BJ (cell line): Measurements from ENCODE around the gene KATNAL2. TPM values are rescaled to one million over a fixed set of nuclear protein-coding genes. Genes with fewer than 3 reads are reported as not detected.

Experiments used
- CTCF ChIA-PET: fragments of 350-600 bp; formaldehyde crosslinking; extraction: SDS; loops from one replicate; lab custom pipeline; 2021; ENCODE audit warnings: antibody characterized with exemption, inconsistent platforms; lab: Yijun Ruan, JAX
- POLR2A ChIA-PET: fragments of 300-600 bp; sonication (Branson Sonifier 250); formaldehyde crosslinking; extraction: SDS; loops from one replicate; lab custom pipeline; 2021; ENCODE audit warnings: antibody characterized with exemption; lab: Charles Lee
- DNase-seq: peaks from one replicate; pipeline ENCODE4 v3.0.0-alpha.2; 2011; ENCODE audit warnings: low read depth
- H3K27me3 ChIP-seq: 2 replicates; pipeline ENCODE4 v1.6.0; 2011; ENCODE audit warnings: low read length; ENCODE audit not compliant: control insufficient read depth, insufficient read depth
- H3K36me3 ChIP-seq: 2 replicates; pipeline ENCODE4 v1.5.1; 2011; ENCODE audit warnings: low read length; ENCODE audit not compliant: control insufficient read depth, insufficient read depth
- H3K4me3 ChIP-seq: 2 replicates; pipeline ENCODE4 v1.5.1; 2011; ENCODE audit warnings: low read depth, mild to moderate bottlenecking, control low read depth, low read length
- polyA minus RNA-seq: library from RNA; depleted of rRNA, polyadenylated mRNA; stranded (reverse); fragments of >200 nt; gene quantifications from 2 replicates; pipeline ENCODE4 v1.2.3, GENCODE V29; 2011; rRNA and poly(A)+ RNA removed
- polyA plus RNA-seq: library from polyadenylated mRNA; depleted of rRNA; stranded (reverse); fragments of >200 nt; gene quantifications from 2 replicates; pipeline ENCODE4 v1.2.3, GENCODE V29; 2011; rRNA removed
- TF ChIP-seq, protein P1 (sequence below): IDR thresholded peaks from 2 replicates; pipeline ENCODE4 v1.5.1; 2011; ENCODE audit warnings: low read depth, mild to moderate bottlenecking, control low read depth, inconsistent platforms, low read length, moderate library complexity; ENCODE audit not compliant: insufficient read depth

Gene KATNAL2
- 1.3 and 1.8 TPM in 2 replicates for polyA plus RNA-seq
- 2.4 and 2.7 TPM in 2 replicates for polyA minus RNA-seq

DNA sequence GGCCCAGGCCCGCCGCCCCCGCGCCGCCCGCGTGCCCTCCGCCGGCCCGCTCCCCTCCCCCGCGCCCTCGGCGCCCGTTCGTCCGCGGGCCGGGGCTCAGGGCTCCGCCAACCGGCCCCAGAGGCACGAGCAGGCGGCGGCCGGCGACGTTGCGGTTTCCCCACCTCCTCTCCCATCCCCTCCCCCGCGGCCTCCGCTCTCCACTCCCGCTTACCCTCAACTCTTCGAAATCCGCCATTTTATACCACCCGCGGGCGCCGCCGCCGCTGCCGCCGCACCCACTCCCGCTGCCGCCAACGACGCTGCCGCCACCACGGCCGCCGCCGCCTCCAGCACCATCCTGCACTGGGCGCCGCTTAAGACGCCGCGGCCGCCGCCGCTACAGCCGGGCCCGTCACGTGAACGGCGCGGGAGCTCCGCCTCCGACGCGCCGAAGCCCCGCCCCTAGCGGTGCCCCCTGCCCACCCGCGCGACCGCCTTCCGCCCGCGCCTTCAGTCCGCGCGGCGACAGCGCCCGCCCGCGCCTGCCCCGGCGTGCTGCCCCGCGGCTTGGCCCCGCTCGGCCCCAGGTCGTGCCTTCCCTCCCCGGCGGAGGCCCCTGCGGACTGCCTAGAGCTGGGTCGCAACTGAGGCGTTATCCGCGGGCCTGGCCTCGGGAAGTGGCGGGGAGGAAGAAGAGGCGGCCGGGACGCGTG lies at the start of gene KATNAL2, which contains the start of gene PIAS2:
Gene KATNAL2 (plus strand): TSS at position 495 of the 695 bp plus-strand sequence. CDS start 29,271 bp downstream, outside the sequence.
Gene PIAS2 (minus strand): TSS at position 400 of the 695 bp plus-strand sequence. CDS start 162 bp downstream, at position 238.
- no peaks in the 10 kb centered on the region for H3K27me3 ChIP-seq
- TF ChIP-seq, protein P1, sequence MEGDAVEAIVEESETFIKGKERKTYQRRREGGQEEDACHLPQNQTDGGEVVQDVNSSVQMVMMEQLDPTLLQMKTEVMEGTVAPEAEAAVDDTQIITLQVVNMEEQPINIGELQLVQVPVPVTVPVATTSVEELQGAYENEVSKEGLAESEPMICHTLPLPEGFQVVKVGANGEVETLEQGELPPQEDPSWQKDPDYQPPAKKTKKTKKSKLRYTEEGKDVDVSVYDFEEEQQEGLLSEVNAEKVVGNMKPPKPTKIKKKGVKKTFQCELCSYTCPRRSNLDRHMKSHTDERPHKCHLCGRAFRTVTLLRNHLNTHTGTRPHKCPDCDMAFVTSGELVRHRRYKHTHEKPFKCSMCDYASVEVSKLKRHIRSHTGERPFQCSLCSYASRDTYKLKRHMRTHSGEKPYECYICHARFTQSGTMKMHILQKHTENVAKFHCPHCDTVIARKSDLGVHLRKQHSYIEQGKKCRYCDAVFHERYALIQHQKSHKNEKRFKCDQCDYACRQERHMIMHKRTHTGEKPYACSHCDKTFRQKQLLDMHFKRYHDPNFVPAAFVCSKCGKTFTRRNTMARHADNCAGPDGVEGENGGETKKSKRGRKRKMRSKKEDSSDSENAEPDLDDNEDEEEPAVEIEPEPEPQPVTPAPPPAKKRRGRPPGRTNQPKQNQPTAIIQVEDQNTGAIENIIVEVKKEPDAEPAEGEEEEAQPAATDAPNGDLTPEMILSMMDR, result no peak
- ChIA-PET CTCF (interaction anchor here (0.6 kb wide), 1 partner anchor 34 kb away, joined by 3 read pairs; no protein-coding TSS in a partner anchor), POLR2A (interaction anchor here (0.8 kb wide), 1 partner anchor 232 kb away, joined by 3 read pairs; no protein-coding TSS in a partner anchor)
- H3K36me3 ChIP-seq, result no peaks in the 10 kb centered on the region
- DNase-seq, result no peak
- peak within 1 kb of the TSS; percentile 85 for H3K4me3 ChIP-seq

GRCh38 chr18:46868169-46868921 lies 49.1 kb upstream of the KATNAL2 start:
- Histone ChIP-seq H3K4me3 (no peak overlapping the region), H3K36me3 (no peaks in the 10 kb centered on the region), H3K27me3 (no peaks in the 10 kb centered on the region)
- CTCF ChIA-PET, result interaction anchor here (0.6 kb wide), 1 partner anchor 11 kb away, joined by 5 read pairs; no protein-coding TSS in a partner anchor
- DNase-seq, result no peak
- POLR2A ChIA-PET, result interaction anchor here (0.6 kb wide), 1 partner anchor 11 kb away, joined by 4 read pairs; no protein-coding TSS in a partner anchor
- TF ChIP-seq, protein P1, result no peak

DNA sequence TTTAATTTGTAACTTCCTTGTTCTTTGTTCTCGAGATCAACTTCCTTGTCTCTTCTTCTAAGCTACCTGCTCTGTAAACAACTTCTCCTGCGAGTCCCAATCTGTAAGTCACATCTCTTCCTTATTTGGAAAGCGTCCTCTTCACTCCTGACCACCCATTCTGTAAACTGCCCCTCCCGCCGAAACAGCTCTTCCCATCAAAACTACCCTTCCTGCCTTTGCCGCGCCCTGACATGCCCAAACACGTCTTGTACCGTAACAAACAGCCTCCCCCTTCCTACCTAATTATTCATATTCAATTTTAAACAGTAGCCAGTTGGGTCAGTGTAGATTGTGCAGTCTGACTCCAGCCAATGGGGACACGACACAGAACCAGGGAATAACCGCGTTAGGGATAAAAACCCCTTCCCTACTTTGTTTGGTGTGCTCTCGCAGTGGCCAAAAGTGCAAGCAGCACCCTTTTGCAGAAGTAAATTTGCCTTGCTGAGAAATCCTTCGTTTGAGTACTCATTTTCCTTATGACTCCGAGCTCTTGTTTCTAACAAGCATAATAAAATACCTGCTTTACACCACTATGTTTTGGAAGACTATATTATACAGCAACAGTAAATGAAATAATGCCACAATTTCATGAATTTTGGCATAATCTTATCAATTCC lies 39.9 kb upstream of the KATNAL2 start:
- Histone ChIP-seq H3K27me3 (no peaks in the 10 kb centered on the region), H3K36me3 (no peaks in the 10 kb centered on the region), H3K4me3 (no peak overlapping the region)
- POLR2A ChIA-PET, result no interaction called here
- CTCF ChIA-PET, result interaction anchor here (0.6 kb wide), 1 partner anchor 367 kb away, joined by 3 read pairs; no protein-coding TSS in a partner anchor
- TF ChIP-seq, protein P1, result no peak
- no peak for DNase-seq

- TF ChIP-seq, protein P1, result no peak
These were observed 34.2 kb upstream of the KATNAL2 start for GRCh38 chr18:46883180-46883579.

More at GRCh38 chr18:46883180-46883579, 34.2 kb upstream of the KATNAL2 start:
- Histone ChIP-seq H3K4me3 (no peak overlapping the region), H3K27me3 (no peaks in the 10 kb centered on the region), H3K36me3 (no peaks in the 10 kb centered on the region)
- CTCF ChIA-PET, result interaction anchor here (1.2 to 1.3 kb wide), 2 partner anchors 10 to 12 kb away, joined by 3 to 6 read pairs; no protein-coding TSS in a partner anchor
- POLR2A ChIA-PET, result no interaction called here
- DNase-seq, result no peak
